Measurements from ENCODE around the gene S100B. TPM values are rescaled to one million over a fixed set of nuclear protein-coding genes. Genes with fewer than 3 reads are reported as not detected.
A peak's percentile ranks its signal among the peaks of the same experiment; 100 is the strongest.

S100B gene
- total and polyA plus RNA-seq, 2 of the 13 experiments (the other 11 are each of a cell fraction or from before 2014, with no cell fraction given): not detected

DNA sequence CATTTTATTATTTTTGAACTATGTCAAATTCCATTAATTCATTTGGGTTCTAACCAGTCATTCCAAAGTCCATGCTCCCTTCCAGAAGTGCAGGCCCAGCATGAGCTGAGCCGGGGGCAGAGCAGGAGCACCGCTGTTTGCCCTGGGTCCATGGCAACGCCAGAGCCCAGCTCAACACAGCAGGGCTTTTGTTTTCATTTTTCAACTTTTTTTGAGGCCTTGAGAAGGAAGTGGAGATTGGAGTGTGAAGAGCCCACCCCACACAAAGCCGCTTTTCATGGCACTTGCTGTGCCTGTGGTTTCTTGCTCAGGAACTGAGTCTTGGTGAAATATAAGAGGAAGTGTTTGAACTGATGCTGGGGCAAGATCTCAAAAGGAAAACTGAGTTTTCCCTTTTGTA lies 17.3 kb upstream of the S100B start (continued):
- TF ChIP-seq, protein P1, sequence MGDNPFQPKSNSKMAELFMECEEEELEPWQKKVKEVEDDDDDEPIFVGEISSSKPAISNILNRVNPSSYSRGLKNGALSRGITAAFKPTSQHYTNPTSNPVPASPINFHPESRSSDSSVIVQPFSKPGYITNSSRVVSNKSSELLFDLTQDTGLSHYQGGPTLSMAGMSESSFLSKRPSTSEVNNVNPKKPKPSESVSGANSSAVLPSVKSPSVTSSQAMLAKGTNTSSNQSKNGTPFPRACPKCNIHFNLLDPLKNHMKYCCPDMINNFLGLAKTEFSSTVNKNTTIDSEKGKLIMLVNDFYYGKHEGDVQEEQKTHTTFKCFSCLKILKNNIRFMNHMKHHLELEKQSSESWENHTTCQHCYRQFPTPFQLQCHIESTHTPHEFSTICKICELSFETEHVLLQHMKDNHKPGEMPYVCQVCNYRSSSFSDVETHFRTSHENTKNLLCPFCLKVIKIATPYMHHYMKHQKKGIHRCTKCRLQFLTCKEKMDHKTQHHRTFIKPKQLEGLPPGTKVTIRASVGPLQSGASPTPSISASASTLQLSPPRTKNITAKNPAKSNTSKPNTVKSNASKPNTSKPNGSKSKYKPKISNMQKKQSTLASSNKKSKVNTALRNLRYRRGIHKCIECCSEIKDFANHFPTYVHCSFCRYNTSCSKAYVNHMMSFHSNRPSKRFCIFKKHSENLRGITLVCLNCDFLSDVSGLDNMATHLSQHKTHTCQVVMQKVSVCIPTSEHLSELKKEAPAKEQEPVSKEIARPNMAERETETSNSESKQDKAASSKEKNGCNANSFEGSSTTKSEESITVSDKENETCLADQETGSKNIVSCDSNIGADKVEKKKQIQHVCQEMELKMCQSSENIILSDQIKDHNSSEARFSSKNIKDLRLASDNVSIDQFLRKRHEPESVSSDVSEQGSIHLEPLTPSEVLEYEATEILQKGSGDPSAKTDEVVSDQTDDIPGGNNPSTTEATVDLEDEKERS (CRISPR knock-in tag; IDR thresholded peaks at IDR 0.05): no peak
- peak; percentile 85; the same call in 1 of the 3 replicates for TF ChIP-seq MXI1 (IDR thresholded peaks at IDR 0.05; ENCODE audit: borderline replicate concordance, low read depth, low read length)
- TF ChIP-seq ETV6 (CRISPR knock-in tag; conservative IDR thresholded peaks at IDR 0.05): no peak
- no peak for TF ChIP-seq SRSF4 (IDR thresholded peaks at IDR 0.05; ENCODE audit: low read depth, low read length, poor library complexity, severe bottlenecking)
- TF ChIP-seq PHF5A (CRISPR knock-in tag; IDR thresholded peaks at IDR 0.05; ENCODE audit: low read depth, unreplicated experiment): no peak
- no peak for TF ChIP-seq KLF13 (CRISPR knock-in tag; IDR thresholded peaks at IDR 0.05)
- peak; percentile 53; the same call in 1 of the 2 replicates for TF ChIP-seq GATAD2A (CRISPR knock-in tag; IDR thresholded peaks at IDR 0.05)
- TF ChIP-seq, protein P2, sequence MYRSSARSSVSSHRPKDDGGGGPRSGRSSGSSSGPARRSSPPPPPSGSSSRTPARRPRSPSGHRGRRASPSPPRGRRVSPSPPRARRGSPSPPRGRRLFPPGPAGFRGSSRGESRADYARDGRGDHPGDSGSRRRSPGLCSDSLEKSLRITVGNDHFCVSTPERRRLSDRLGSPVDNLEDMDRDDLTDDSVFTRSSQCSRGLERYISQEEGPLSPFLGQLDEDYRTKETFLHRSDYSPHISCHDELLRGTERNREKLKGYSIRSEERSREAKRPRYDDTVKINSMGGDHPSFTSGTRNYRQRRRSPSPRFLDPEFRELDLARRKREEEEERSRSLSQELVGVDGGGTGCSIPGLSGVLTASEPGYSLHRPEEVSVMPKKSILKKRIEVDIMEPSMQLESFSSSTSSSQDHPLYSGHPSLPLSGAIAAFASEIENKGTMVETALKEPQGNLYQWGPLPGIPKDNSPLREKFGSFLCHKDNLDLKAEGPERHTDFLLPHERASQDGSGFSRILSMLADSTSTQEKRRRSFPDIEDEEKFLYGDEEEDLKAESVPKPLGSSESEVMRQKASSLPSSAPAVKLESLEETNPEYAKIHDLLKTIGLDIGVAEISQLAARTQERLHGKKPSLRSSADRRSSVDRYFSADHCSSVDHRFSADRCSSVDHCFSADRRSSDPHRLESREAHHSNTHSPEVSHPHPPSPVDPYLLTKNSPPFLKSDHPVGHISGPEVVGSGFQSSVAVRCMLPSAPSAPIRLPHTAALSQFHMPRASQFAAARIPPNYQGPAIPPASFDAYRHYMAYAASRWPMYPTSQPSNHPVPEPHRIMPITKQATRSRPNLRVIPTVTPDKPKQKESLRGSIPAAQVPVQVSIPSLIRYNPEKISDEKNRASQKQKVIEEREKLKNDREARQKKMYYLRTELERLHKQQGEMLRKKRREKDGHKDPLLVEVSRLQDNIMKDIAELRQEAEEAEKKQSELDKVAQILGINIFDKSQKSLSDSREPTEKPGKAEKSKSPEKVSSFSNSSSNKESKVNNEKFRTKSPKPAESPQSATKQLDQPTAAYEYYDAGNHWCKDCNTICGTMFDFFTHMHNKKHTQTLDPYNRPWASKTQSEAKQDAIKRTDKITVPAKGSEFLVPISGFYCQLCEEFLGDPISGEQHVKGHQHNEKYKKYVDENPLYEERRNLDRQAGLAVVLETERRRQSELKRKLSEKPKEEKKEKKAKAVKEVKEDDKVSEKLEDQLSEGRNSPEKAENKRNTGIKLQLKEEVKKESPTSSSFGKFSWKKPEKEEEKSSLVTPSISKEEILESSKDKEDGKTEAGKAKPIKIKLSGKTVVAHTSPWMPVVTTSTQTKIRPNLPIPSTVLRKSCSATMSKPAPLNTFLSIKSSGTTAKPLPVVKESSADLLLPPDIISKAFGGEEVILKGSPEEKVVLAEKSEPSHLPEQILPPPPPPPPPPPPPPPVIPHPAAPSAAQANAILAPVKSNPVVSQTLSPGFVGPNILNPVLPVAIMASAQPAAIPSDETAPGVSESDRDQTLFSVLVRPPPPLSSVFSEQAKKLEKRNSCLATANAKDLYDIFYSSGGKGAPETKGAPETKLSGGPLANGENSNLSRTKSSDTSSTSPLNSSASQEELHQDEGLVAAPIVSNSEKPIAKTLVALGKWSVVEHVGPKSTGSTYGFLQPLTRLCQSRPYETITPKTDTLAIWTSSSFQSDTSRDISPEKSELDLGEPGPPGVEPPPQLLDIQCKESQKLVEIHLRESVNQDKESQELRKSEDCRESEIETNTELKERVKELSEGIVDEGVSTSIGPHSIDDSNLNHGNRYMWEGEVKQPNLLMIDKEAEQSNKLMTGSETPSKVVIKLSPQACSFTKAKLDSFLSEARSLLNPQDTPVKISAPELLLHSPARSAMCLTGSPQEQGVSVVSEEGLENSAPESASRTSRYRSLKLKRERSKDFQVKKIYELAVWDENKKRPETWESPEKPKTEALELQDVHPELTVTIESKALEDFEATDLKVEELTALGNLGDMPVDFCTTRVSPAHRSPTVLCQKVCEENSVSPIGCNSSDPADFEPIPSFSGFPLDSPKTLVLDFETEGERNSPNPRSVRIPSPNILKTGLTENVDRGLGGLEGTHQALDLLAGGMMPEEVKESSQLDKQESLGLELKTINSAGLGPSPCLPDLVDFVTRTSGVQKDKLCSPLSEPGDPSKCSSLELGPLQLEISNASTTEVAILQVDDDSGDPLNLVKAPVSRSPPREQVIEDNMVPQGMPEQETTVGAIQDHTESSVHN (CRISPR knock-in tag; IDR thresholded peaks at IDR 0.05): no peak
- TF ChIP-seq ATM (IDR thresholded peaks at IDR 0.05; ENCODE audit: borderline replicate concordance): no peak
- TF ChIP-seq SMC3 (IDR thresholded peaks at IDR 0.05; ENCODE audit: low read length): no peak
- TF ChIP-seq ZNF367 (CRISPR knock-in tag; IDR thresholded peaks at IDR 0.05; ENCODE audit: borderline replicate concordance): no peak
- TF ChIP-seq, protein P3, sequence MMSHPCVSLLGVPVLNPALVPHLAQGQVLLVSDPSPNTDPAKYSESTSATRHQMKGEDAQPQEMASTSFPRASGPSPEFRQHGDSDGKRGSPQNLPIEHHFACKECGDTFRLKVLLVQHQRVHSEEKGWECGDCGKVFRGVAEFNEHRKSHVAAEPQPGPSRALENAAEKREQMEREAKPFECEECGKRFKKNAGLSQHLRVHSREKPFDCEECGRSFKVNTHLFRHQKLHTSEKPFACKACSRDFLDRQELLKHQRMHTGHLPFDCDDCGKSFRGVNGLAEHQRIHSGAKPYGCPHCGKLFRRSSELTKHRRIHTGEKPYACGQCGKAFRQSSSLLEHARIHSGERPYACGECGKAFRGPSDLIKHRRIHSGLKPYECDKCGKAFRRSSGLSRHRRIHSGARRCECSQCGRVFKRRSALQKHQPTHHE (CRISPR knock-in tag; IDR thresholded peaks at IDR 0.05; ENCODE audit: borderline replicate concordance): no peak
- TF ChIP-seq NFE2L1 (CRISPR knock-in tag; IDR thresholded peaks at IDR 0.05; ENCODE audit: borderline replicate concordance): no peak
- TF ChIP-seq, protein P4, sequence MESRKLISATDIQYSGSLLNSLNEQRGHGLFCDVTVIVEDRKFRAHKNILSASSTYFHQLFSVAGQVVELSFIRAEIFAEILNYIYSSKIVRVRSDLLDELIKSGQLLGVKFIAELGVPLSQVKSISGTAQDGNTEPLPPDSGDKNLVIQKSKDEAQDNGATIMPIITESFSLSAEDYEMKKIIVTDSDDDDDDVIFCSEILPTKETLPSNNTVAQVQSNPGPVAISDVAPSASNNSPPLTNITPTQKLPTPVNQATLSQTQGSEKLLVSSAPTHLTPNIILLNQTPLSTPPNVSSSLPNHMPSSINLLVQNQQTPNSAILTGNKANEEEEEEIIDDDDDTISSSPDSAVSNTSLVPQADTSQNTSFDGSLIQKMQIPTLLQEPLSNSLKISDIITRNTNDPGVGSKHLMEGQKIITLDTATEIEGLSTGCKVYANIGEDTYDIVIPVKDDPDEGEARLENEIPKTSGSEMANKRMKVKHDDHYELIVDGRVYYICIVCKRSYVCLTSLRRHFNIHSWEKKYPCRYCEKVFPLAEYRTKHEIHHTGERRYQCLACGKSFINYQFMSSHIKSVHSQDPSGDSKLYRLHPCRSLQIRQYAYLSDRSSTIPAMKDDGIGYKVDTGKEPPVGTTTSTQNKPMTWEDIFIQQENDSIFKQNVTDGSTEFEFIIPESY (CRISPR knock-in tag; IDR thresholded peaks at IDR 0.05): no peak
- peak; percentile 74 for TF ChIP-seq ZBTB7B (CRISPR knock-in tag; IDR thresholded peaks at IDR 0.05)
- TF ChIP-seq RBM22 (optimal IDR thresholded peaks at IDR 0.05; ENCODE audit: low read length): no peak

Measured in HepG2 (cell line).